MM.1S (cell line): Measurements from ENCODE around the gene THAP10.

Experiments
- CTCF ChIP-seq: fragments of 300-600 bp; sonication (generic); IDR thresholded peaks from 2 replicates; pipeline ENCODE4 v1.5.1; 2016; ENCODE audit warnings: antibody characterized with exemption, low read length, mixed read lengths
- EZH2 ChIP-seq: fragments of 300-600 bp; sonication (generic); optimal IDR thresholded peaks from 2 replicates; pipeline ENCODE3; 2017; ENCODE audit warnings: low read depth, mild to moderate bottlenecking, antibody characterized with exemption, low read length, mixed read lengths

DNA sequence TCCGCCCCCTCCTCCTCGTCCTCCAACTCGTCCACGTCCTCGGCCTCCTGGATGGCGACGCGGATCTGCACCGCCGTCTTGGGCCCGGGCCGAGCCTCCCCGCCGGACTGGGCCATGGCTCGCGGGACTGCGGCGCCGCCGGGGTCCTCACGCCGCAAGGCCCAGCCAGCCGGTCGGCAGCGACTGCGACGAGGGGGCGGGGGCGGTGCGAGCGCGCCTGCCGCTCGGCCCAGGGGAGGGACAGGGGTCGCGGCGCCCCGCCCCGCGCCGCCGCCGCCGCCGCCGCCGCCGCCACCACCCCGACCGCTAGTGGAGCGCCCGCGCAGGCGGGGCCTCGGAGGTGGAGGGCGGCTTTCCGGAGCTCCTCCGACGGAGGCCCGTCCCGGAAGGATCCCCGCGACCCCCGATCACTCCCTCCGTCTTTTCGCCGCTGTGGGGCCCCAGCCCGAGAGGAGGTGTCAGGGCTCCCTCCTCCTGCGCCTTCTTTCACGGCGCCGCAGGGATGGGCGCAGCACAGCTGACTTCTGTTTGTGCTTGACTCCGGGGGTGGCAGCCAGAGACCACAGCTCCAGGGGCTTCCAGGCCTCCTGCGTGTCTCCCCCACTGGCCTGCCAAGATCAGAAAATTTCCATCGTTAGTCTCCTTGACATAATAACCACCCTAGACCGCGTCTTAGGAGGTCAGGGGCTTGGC, 38.1 kb downstream of the THAP10 start, which contains the start of gene LARP6:
- no peak for TF ChIP-seq CTCF
- no peak for TF ChIP-seq EZH2
